ENCODE data around the gene SMNDC1.
A peak's percentile ranks its signal among the peaks of the same experiment; 100 is the strongest.

Gene SMNDC1

DNA sequence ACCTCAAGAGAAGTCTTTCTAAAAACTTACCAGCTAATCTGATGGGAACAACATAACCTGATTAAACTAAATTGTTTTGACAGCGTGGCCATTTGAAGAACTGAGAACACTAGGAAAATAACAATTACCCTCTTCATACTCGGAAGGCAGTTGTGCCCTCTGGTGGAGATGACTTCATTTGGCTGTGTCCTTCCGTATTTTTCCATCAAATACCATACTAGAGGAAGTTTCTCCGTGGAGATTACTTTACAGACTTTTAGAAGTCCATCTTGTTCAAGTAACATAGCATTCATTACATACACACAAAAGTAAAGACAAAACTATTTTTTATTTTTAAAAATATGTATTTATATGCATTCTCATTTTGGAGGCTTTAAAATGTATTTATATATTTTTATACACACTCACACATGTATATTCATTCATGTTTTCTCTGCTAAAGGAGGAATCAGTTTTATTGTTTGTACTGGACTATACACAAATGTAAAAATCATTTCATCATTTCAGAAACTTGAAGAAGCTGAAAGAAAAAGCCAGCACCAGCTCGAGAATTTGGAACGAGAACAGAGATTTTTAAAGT is 25.2 kb downstream of the SMNDC1 start:
- ATAC-seq (ENCODE audit: insufficient read depth, low read depth): 0 out of 3 replicates have a peak, but pooled peaks have one; percentile 31
- H3K4me1 ChIP-seq (ENCODE audit: insufficient read depth, low read length): peaks cover 8% of the 10 kb centered on the region; the same call in 1 of the 2 replicates
- no peak overlapping the region for H3K9ac ChIP-seq (ENCODE audit: low read depth, low read length)
- H3K27me3 ChIP-seq (ENCODE audit: insufficient read depth, low read length, poor library complexity): no peaks in the 10 kb centered on the region
- H4K20me1 ChIP-seq (ENCODE audit: insufficient read depth, low read length): no peaks in the 10 kb centered on the region
- 0 out of 2 replicates have a peak, but pooled peaks cover 4% of the 10 kb centered on the region for H3K36me3 ChIP-seq (ENCODE audit: insufficient read depth, low read length)
- TF ChIP-seq CTCF (IDR thresholded peaks at IDR 0.05; ENCODE audit: borderline replicate concordance, extremely low read depth, low read length, poor library complexity, severe bottlenecking) (peak; percentile 60), EZH2 (IDR thresholded peaks at IDR 0.05; ENCODE audit: borderline replicate concordance, low read depth, low read length, severe bottlenecking) (no peak)
- no peak overlapping the region for H3K27ac ChIP-seq (ENCODE audit: low read length)
- H2AFZ ChIP-seq (ENCODE audit: low read depth, low read length): no peak overlapping the region
- H3K79me2 ChIP-seq (ENCODE audit: insufficient read depth, low read length): no peaks in the 10 kb centered on the region
- DNase-seq: no peak
- no peak overlapping the region for H3K4me2 ChIP-seq (ENCODE audit: insufficient read depth, low read length)
- H3K4me3 ChIP-seq (ENCODE audit: low read depth in 1 of 2, low read length in 2 of 2): no peak overlapping the region
- no peaks in the 10 kb centered on the region for H3K9me3 ChIP-seq (ENCODE audit: insufficient read depth, low read length, severe bottlenecking)

DNA sequence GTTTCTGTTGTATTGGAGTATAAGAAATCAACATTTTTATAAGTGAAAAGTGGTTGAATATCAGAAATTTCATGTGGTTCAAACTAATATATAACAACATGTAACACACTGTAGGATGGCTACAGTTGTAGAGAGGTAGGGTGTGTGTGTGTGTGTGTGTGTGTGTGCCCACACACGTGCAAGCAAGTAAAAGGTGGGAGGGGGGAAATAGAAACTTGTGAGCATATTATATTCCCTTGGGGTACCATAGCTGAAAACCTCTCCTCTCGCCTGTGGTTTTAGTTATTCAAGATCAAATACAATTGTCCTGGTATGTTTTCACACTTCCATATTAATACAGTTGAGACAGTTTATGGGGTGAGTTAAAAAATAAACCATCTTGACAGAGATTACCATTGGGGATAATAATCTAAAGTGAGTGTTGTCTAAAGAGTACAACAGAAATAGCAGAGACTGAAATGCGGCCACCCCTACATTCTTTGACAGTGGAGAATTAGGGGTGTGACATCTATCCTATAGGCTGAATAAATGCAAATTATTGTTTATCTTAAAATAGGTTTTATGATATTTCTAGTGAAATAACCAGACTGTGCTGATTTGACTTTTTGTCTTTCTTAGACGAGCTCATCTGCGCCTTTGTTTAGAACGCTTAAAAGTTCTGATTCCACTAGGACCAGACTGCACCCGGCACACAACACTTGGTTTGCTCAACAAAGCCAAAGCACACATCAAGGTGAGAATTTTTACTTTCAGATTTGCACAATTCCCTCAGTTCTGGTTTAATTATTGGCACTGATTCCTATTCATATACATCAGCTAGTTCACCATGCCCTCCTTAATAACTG is 25.9 kb downstream of the SMNDC1 start:
- Histone ChIP-seq H2AFZ (ENCODE audit: low read depth, low read length) (no peak overlapping the region), H3K4me3 (ENCODE audit: low read depth in 1 of 2, low read length in 2 of 2) (no peak overlapping the region), H3K27ac (ENCODE audit: low read length) (no peak overlapping the region), H3K27me3 (ENCODE audit: insufficient read depth, low read length, poor library complexity) (no peaks in the 10 kb centered on the region), H3K4me1 (ENCODE audit: insufficient read depth, low read length) (peaks cover 8% of the 10 kb centered on the region; the same call in 1 of the 2 replicates), H3K79me2 (ENCODE audit: insufficient read depth, low read length) (no peaks in the 10 kb centered on the region), H3K9me3 (ENCODE audit: insufficient read depth, low read length, severe bottlenecking) (no peaks in the 10 kb centered on the region), H3K9ac (ENCODE audit: low read depth, low read length) (no peak overlapping the region), H3K4me2 (ENCODE audit: insufficient read depth, low read length) (no peak overlapping the region), H3K36me3 (ENCODE audit: insufficient read depth, low read length) (0 out of 2 replicates have a peak, but pooled peaks cover 4% of the 10 kb centered on the region), H4K20me1 (ENCODE audit: insufficient read depth, low read length) (no peaks in the 10 kb centered on the region)
- ATAC-seq (ENCODE audit: insufficient read depth, low read depth): 0 out of 3 replicates have a peak, but pooled peaks have one; percentile 19
- DNase-seq: no peak
- no peak for TF ChIP-seq CTCF (IDR thresholded peaks at IDR 0.05; ENCODE audit: borderline replicate concordance, extremely low read depth, low read length, poor library complexity, severe bottlenecking)
- TF ChIP-seq EZH2 (IDR thresholded peaks at IDR 0.05; ENCODE audit: borderline replicate concordance, low read depth, low read length, severe bottlenecking): no peak

- Histone ChIP-seq H3K9me3 (ENCODE audit: insufficient read depth, low read length, severe bottlenecking) (no peaks in the 10 kb centered on the region), H2AFZ (ENCODE audit: low read depth, low read length) (no peak overlapping the region), H4K20me1 (ENCODE audit: insufficient read depth, low read length) (no peaks in the 10 kb centered on the region), H3K9ac (ENCODE audit: low read depth, low read length) (no peak overlapping the region), H3K36me3 (ENCODE audit: insufficient read depth, low read length) (0 out of 2 replicates have a peak, but pooled peaks cover 4% of the 10 kb centered on the region), H3K4me3 (ENCODE audit: low read depth in 1 of 2, low read length in 2 of 2) (no peak overlapping the region), H3K27ac (ENCODE audit: low read length) (no peak overlapping the region), H3K4me1 (ENCODE audit: insufficient read depth, low read length) (peaks cover 8% of the 10 kb centered on the region; the same call in 1 of the 2 replicates), H3K4me2 (ENCODE audit: insufficient read depth, low read length) (no peak overlapping the region), H3K27me3 (ENCODE audit: insufficient read depth, low read length, poor library complexity) (no peaks in the 10 kb centered on the region), H3K79me2 (ENCODE audit: insufficient read depth, low read length) (no peaks in the 10 kb centered on the region)
- no peak for TF ChIP-seq CTCF (IDR thresholded peaks at IDR 0.05; ENCODE audit: borderline replicate concordance, extremely low read depth, low read length, poor library complexity, severe bottlenecking)
- TF ChIP-seq EZH2 (IDR thresholded peaks at IDR 0.05; ENCODE audit: borderline replicate concordance, low read depth, low read length, severe bottlenecking): no peak
- DNase-seq (no peak), ATAC-seq (ENCODE audit: insufficient read depth, low read depth) (no peak)
Measured at GRCh38 chr10:110277591-110277990, 27.1 kb downstream of the SMNDC1 start.
